Activated T-cell treated with anti-CD3 and anti-CD28 coated beads, Interleukin-2, amount 50 U/mL, for 72 hours (primary cell): ENCODE measurements around the gene LSP1. TPM values are rescaled to one million over a fixed set of nuclear protein-coding genes. Genes with fewer than 3 reads are reported as not detected.
A peak's percentile ranks its signal among the peaks of the same experiment; 100 is the strongest.
"Not testable (repeated sequence)": the region's sequence is repeated elsewhere in the genome, so short reads cannot be mapped to it uniquely, and the experiment has no call there.

Experiments
- ATAC-seq, 2 donors: fragments of 150-1000 bp; cut with Tn5 transposase; replicated peaks in 1 of 2; 2 replicates each; pipeline ENCODE4 v1.10.0; 2021; ENCODE audit warnings: moderate library complexity in 2 of 2, mild to moderate bottlenecking in 1 of 2
- DNase-seq, 2 donors: peaks; one replicate each; pipeline ENCODE4 v3.0.0; 2021 to 2022; ENCODE audit warnings: mixed read lengths in 1 of 2
- H3K27ac Mint-ChIP-seq: one replicate; pipeline ENCODE4 v1.8.0; 2022; ENCODE audit warnings: mild to moderate bottlenecking, moderate library complexity, mixed read lengths
- H3K27me3 Mint-ChIP-seq: one replicate; pipeline ENCODE4 v1.8.0; 2022; ENCODE audit warnings: low read depth, mixed read lengths
- H3K36me3 Mint-ChIP-seq, 2 donors: one replicate each; pipeline ENCODE4 v1.8.0; 2022; ENCODE audit warnings: mixed read lengths in 2 of 2, mild to moderate bottlenecking in 1 of 2; ENCODE audit not compliant: insufficient read depth in 2 of 2
- H3K4me1 Mint-ChIP-seq: one replicate; pipeline ENCODE4 v1.8.0; 2022; ENCODE audit warnings: low read depth, mixed read lengths
- H3K4me3 Mint-ChIP-seq, 2 donors: one replicate each; pipeline ENCODE4 v1.8.0; 2022; ENCODE audit warnings: mild to moderate bottlenecking in 2 of 2, mixed read lengths in 2 of 2, moderate library complexity in 2 of 2
- H3K9me3 Mint-ChIP-seq, 2 donors: one replicate each; pipeline ENCODE4 v1.8.0; 2022; ENCODE audit warnings: mixed read lengths in 2 of 2
- total RNA-seq, 2 donors: library from RNA; stranded (reverse); gene quantifications; one replicate each; pipeline ENCODE4 v1.2.3, GENCODE V29; 2022

LSP1 gene
- total RNA-seq, 2 donors from 2014 or later: 301 to 312 TPM

DNA sequence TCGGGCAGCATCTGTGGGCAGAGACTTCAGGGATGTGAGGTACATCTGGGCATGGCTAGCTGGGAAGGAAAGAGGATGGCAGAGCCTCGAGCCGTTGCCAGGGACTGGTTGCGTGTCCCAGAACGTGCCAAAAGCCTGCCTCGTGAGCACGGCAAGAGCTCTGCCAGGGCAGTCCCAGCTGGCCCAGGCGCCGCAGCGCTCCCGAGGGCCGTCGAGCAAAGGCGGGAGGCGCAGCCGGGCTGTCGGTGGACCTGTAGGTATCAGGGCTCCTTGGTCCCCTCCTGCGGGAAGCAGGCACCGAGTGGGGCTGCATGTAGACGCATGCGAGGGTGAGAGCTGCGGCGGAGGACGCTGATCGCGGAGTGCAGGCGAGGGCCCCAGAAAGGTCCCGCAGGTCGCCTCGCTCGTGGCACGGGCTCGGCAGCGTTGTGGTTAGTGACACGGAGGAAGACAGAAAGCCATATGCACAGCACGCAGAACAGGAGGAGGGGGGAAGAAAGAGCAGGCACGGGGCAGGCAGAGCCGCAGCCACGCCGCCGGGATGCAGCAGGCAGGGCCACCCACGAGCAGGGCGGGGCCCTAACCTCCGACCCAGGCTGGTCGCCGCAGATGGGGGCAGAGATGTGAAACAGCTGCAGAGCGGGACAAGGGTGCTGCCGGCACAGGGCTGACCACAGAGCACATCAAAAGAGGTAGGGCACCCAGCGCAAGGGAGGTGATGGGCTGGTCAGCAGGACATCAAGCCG is 18.0 kb downstream of the LSP1 start:
- Mint-ChIP-seq H3K27ac (peak overlapping the region; percentile 36), H3K4me1 (peaks cover 30% of the 10 kb centered on the region), H3K9me3 (no peaks in the 10 kb centered on the region), H3K36me3 (peaks cover 1 to 2% of the 10 kb centered on the region in 2 donors), H3K4me3 (peak overlapping the region; percentile 33 to 48), H3K27me3 (no peaks in the 10 kb centered on the region)
- DNase-seq (no peak), ATAC-seq (peak; percentile 53 to 54)

DNA sequence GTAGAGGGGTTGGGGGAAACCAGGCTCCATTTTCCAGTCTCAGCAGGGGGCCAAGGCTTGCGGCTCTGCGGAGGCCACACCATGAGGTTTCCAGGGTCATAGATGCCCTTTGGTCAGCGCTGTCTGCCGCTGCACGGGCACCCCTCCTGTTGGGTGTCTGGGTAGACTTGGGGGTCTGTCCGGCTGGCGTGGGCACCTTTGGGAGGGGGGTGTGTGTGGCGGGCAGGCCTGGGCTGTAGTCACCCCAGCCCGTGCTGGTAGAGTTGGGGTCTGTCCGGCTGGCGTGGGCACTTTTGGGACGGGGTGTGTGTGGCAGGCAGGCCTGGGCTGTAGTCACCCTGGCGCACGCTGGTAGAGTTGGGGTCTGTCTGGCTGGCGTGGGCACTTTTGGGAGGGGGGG is 18.6 kb downstream of the LSP1 start:
- Mint-ChIP-seq H3K27ac (no peak overlapping the region), H3K36me3 (peaks cover 1 to 2% of the 10 kb centered on the region in 2 donors), H3K9me3 (no peaks in the 10 kb centered on the region), H3K4me1 (peaks cover 30% of the 10 kb centered on the region), H3K27me3 (no peaks in the 10 kb centered on the region), H3K4me3 (no peak overlapping the region)
- ATAC-seq: no peak
- DNase-seq: no peak

DNA sequence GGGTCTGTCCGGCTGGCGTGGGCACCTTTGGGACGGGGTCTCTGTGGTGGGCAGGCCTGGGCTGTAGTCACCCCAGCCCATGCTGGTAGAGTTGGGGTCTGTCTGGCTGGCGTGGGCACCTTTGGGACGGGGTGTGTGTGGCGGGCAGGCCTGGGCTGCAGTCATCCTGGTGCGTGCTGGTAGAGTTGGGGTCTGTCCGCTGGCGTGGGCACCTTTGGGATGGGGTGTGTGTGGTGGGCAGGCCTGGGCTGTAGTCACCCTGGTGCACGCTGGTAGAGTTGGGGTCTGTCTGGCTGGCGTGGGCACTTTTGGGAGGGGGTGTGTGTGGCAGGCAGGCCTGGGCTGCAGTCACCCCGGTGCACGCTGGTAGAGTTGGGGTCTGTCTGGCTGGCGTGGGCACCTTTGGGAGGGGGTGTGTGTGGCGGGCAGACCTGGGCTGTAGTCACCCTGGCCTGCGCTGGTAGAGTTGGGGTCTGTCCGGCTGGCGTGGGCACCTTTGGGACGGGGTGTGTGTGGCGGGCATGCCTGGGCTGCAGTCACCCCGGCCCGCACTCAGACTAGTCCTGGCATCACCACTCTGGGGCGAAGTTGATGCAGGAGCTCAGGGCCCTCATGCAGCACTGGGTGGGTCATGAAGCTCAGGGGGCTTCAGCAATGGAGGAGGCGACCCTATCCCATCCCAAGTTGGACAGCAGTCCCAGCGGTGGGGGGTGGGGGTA is 19.5 kb downstream of the LSP1 start:
- H3K4me1 Mint-ChIP-seq: peaks cover 30% of the 10 kb centered on the region
- peaks cover 1 to 2% of the 10 kb centered on the region in 2 donors for H3K36me3 Mint-ChIP-seq
- H3K9me3 Mint-ChIP-seq: no peaks in the 10 kb centered on the region
- no peak for ATAC-seq
- no peak overlapping the region for H3K27ac Mint-ChIP-seq
- no peak overlapping the region for H3K4me3 Mint-ChIP-seq
- DNase-seq: no peak
- H3K27me3 Mint-ChIP-seq: no peaks in the 10 kb centered on the region

DNA sequence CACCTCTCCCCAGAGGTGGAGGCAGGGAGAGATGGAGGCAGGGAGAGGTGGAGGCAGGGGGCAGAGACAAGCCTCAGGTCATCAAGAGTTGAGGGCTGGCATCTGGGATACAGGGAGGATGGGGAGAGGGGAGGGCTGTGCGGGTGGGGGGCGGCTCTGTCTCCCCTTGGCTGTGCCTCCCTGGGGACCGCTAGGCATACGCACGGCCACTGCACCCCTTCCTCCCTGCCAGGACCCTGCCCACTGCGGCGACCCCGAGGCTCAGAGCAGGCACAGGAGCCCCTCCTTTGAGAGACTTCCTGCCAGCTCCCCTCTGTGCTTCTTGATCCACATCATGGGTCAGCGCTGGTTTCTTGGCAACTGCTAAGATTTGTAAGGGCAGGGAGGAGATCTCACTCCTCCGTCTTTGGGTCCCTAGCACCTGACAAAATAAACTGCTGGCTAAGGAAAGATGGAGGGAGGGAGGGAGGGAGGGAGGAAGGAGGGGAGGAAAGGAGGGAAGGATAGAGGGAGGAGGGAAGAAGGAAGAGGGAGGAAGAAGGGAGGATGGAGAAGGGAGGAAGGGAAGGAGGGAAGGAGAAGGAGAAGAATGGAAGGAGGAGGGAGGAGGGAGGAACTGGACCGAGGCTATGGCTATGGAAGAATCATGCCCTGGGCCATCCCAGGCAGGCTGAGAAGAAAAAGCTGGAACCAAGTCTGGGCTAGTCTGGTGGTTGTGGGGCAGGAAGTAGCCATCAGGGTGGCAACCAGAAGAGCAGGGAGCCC is 20.3 kb downstream of the LSP1 start:
- DNase-seq: no peak
- Mint-ChIP-seq H3K4me1 (peaks cover 30% of the 10 kb centered on the region), H3K4me3 (no peak overlapping the region), H3K36me3 (peaks cover 1 to 2% of the 10 kb centered on the region in 2 donors), H3K27me3 (no peaks in the 10 kb centered on the region), H3K9me3 (no peaks in the 10 kb centered on the region), H3K27ac (no peak overlapping the region)
- no peak for ATAC-seq

DNA sequence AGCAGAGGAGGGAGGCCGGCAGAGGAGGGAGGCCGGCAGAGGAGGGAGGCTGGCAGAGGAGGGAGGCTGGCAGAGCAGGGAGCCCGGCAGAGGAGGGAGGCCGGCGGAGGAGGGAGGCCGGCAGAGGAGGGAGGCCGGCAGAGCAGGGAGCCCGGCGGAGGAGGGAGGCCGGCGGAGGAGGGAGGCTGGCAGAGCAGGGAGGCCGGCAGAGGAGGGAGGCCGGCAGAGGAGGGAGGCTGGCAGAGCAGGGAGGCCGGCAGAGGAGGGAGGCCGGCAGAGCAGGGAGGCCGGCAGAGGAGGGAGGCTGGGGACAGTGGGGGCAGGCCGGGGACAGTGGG is 20.9 kb downstream of the LSP1 start:
- not testable (repeated sequence) for DNase-seq, H3K9me3 Mint-ChIP-seq, H3K36me3 Mint-ChIP-seq, H3K27ac Mint-ChIP-seq, H3K4me3 Mint-ChIP-seq, ATAC-seq, H3K27me3 Mint-ChIP-seq
- peaks cover 30% of the 10 kb centered on the region for H3K4me1 Mint-ChIP-seq

DNA sequence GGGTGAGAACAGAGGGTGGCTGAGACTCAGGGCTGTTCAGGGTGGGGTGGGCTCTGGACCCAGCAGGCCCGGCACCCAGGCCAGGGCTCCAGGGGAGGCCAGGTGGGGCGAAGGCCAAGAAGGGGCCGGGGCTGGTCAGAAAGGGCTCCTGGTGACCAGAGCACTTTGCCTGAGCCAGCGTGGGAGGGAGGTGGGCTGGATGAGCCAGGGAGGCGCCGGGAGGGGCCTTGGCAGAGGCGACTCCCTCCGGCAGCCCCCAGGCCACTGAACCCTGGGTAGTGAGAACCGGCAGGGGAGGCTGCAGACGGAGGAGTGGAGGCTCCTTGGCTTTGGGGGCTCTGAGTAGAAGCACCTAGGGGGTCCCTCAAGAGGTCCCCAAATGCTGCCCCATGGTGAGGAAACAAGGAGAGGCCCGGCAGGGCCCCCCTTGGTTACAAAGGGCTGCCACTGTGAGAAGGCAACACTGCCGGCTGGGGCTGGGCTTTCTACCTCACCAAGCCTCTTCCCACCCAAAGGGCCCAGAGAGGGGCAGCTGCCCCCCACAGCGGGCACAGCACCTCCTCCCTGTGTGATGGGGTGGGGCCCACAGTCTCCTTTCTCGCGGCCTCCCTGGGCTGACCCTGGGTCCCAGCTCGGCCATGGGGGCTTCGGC is 21.7 kb downstream of the LSP1 start:
- not testable (repeated sequence) for H3K27me3 Mint-ChIP-seq, ATAC-seq, H3K4me3 Mint-ChIP-seq, H3K9me3 Mint-ChIP-seq, H3K36me3 Mint-ChIP-seq, H3K27ac Mint-ChIP-seq
- peaks cover 22% of the 10 kb centered on the region for H3K4me1 Mint-ChIP-seq
- DNase-seq: peak in 1 of 2 donors; percentile 0

DNA sequence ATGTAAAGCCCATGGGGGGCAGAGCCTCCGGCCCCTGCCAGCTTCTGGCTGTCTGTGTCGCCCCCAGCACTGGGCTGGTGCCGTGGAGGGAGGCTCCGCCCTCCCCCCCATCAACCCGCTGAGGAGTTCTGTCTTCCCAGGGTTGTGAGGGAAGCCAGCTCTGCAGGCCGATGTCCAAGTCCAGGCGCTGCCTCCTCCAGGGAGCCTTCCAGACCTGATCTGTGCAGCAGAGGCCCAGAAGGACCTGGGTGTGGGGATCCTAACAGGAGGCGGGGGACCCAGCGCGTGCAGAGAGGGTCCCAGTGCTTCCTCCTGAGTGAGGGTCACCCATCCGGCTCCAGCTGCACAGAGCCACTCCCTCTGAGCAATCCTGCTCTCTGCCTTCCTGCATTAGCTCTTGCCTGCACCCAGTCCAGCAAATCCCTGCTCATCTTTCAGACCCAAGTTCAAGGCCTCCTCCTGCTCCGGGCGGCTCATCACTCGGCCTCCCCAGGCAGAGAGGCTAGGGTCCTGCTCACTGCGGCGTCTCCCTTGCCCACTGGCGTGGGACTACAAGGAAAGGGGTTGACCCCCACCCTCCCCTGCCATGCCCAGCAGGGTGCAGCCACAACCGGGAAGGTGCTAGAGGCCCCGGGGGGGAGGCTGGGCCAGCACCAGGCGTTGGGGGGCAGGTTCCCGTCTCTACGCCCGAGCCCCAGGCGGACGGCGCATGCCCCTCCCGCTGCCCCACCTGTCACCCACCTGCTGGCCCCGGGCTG is 22.4 kb downstream of the LSP1 start:
- peaks cover 18% of the 10 kb centered on the region for H3K4me1 Mint-ChIP-seq
- H3K4me3 Mint-ChIP-seq: no peak overlapping the region
- no peaks in the 10 kb centered on the region for H3K36me3 Mint-ChIP-seq
- DNase-seq (peak in 1 of 2 donors; percentile 1), ATAC-seq (no peak)
- no peaks in the 10 kb centered on the region for H3K9me3 Mint-ChIP-seq
- H3K27me3 Mint-ChIP-seq: no peaks in the 10 kb centered on the region
- H3K27ac Mint-ChIP-seq: no peak overlapping the region

DNA sequence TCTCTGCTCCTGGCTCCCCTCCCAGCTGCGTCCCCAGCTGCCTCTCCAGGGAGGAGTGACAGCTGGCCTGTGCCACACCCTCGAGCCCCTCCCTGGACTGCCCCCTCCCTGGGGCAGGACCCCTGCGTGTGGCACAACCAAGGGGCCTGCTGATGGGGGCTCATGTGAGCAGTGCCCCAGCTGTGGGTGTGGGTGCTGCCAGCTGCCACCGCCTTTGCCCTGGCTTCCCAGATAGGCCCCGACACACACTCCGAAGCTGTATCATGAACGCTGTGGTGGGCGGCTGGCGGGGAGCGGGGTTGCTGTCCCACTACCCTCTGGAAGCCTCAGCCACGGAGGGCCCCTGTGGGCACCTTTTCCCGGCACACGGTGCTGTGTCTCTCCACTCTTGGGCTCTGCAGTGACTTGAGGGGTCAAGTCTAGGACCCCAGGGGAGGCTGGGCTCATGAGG is 23.0 kb downstream of the LSP1 start:
- not testable (repeated sequence) for H3K4me3 Mint-ChIP-seq, ATAC-seq, H3K36me3 Mint-ChIP-seq, DNase-seq, H3K9me3 Mint-ChIP-seq, H3K27me3 Mint-ChIP-seq, H3K27ac Mint-ChIP-seq
- peaks cover 12% of the 10 kb centered on the region for H3K4me1 Mint-ChIP-seq

DNA sequence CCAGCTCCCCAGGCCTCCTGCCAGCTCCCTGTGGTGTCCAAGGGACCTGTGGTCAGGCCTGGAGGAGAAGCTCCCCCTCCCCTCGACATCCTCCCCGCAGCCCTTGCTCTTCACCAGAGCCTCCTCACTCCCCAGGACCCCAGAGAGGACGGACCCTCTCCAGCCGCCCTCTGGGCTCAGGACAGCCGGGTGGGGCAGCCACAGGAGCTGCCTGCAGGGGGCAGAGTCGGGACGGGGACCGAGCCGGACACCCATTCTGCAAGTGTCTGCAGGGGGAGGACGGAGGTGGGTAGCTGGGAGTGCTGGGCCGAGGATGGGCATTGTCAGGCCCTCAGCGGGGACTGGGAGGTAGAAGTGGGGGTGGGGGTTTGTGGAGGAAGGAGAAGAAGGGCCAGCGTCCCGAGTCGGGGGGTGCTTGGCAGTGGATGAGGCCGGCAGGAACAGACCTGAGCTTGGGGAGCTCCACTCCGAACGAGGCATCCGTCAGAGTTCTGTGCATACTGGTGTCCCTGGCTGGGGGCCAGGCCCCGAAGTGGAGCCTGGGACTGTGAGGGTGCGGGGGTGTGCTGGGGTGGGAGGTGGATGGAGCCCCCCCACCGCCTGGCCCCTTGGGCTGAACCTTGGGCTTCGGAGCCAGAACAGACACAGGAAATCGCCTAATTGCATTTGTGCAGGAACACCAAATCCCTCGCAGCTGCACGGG is 23.6 kb downstream of the LSP1 start:
- DNase-seq (peak in 1 of 2 donors; percentile 42), ATAC-seq (no peak)
- H3K4me3 Mint-ChIP-seq: no peak overlapping the region
- H3K9me3 Mint-ChIP-seq: no peaks in the 10 kb centered on the region
- H3K27me3 Mint-ChIP-seq: no peaks in the 10 kb centered on the region
- no peaks in the 10 kb centered on the region for H3K36me3 Mint-ChIP-seq
- no peak overlapping the region for H3K27ac Mint-ChIP-seq
- H3K4me1 Mint-ChIP-seq: peaks cover 9% of the 10 kb centered on the region

DNA sequence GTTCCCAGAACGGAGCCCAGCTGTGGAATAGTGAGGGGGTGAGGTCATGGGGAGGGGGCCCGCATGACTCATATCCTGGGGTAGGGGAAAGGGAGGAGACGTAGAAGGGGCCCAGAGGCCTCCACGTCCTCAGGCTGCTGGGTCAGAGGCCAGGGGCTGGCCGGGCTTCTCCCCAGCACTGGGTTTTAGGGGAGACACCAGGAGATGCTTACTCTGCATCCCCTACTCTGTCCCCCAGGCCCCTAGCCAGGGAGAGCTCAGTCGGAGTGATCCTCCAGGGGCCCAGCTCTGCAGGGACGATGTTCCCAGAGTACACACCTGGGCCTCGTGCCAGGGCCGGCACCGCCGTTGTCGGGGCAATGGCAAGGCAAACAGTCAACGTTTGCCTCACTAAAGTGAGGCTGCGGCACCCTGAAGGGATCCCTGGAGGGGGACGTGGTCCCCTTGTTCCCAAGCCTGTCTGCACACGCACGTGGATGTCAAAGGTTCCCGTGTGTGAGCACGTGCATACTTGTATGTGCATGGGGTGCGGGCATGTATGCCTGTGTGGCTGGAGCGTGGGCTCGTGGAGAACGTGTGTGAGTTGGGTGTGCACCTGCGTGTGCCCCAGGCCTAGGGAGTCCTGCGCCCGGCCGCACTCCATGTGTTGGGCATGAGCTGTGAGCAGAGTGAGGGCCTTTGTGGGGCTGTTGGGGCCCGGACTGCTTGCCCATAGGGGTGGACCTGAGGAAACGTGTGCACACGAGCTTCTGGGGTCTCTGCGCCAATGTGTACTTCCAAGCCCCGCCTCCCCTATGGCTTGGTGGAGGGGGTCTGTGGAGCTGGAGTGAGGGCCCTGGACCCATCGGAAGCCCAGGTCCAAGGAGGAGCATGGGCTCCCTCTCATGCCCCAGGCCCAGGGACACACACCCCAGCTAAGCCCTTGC is 24.6 kb downstream of the LSP1 start:
- peak in 1 of 2 donors; percentile 0 for DNase-seq
- Mint-ChIP-seq H3K4me1 (peaks cover 8% of the 10 kb centered on the region), H3K36me3 (no peaks in the 10 kb centered on the region), H3K27ac (no peak overlapping the region), H3K9me3 (no peaks in the 10 kb centered on the region), H3K4me3 (no peak overlapping the region), H3K27me3 (no peaks in the 10 kb centered on the region)
- ATAC-seq: no peak
